ENCODE data around the gene PTPRM.

- TF ChIP-seq CTCF (optimal IDR thresholded peaks at IDR 0.05 in 1 of 3, IDR thresholded peaks at IDR 0.05 in 1 of 3, conservative IDR thresholded peaks at IDR 0.05 in 1 of 3; ENCODE audit: extremely low read depth in 1 of 3, insufficient read depth in 2 of 3, low read length in 3 of 3) = no peak
- no peak for TF ChIP-seq EZH2 (IDR thresholded peaks at IDR 0.05; ENCODE audit: low read length)
These were observed 476.9 kb downstream of the PTPRM start for GRCh38 chr18:8044004-8044403.
